Cardiac septum (tissue), 1 donor: Measurements from ENCODE around the gene PIP5K1C. TPM values are rescaled to one million over a fixed set of nuclear protein-coding genes. Genes with fewer than 3 reads are reported as not detected.
A peak's percentile ranks its signal among the peaks of the same experiment; 100 is the strongest.
"Not testable (repeated sequence)": the region's sequence is repeated elsewhere in the genome, so short reads cannot be mapped to it uniquely, and the experiment has no call there.

Experiments
- DNase-seq: peaks from one replicate; pipeline ENCODE4 v3.0.0-alpha.2; 2020; ENCODE audit warnings: low spot score
- intact Hi-C: fragments of 100-400 bp; cut with DNase I; formaldehyde crosslinking; loops from one replicate; pipeline ENCODE4 v1.14.0; 2022
- total RNA-seq: library from RNA; stranded (reverse); fragmentation: NEBNext Ultra II Directional; extraction: Animal tissue kit (Norgen Biotek cat#: 25700); gene quantifications from one replicate; pipeline ENCODE4 v1.2.1, GENCODE V29; 2021
- donor health status: DM: no; HTN: no; CAD: no.

PIP5K1C gene
- total RNA-seq, 1 donor from 2014 or later = 38.2 TPM

GRCh38 chr19:3667037-3667638 lies 33.1 kb downstream of the PIP5K1C start:
- intact Hi-C loops = loop anchor here (2.0 to 5.0 kb wide), 2 partner anchors 34 to 540 kb away; partner anchors contain the start of gene PIP5K1C

GRCh38 chr19:3666545-3666856 lies 33.8 kb downstream of the PIP5K1C start:
- intact Hi-C loops = loop anchor here (2.0 to 5.0 kb wide), 2 partner anchors 34 to 541 kb away; partner anchors contain the start of gene PIP5K1C
- not testable (repeated sequence) for DNase-seq

More at GRCh38 chr19:3667037-3667638, 33.1 kb downstream of the PIP5K1C start:
- no peak for DNase-seq

- intact Hi-C loops = loop anchor here (2.0 to 5.0 kb wide), 2 partner anchors 35 to 541 kb away; partner anchors contain the start of gene PIP5K1C
- DNase-seq = peak; percentile 90
Observed at GRCh38 chr19:3665681-3666544, 34.4 kb downstream of the PIP5K1C start.

GRCh38 chr19:3664879-3665642 lies 35.2 kb downstream of the PIP5K1C start:
- no peak for DNase-seq
- intact Hi-C loops = loop anchor here (5.0 kb wide), 1 partner anchor 542 kb away; no protein-coding TSS in a partner anchor

- intact Hi-C loops = no loop called here
- no peak for DNase-seq
Observed at GRCh38 chr19:3663838-3664237, 36.4 kb downstream of the PIP5K1C start.

- DNase-seq = no peak
- intact Hi-C loops = no loop called here
Observed at GRCh38 chr19:3661284-3662238, 38.7 kb downstream of the PIP5K1C start.

- intact Hi-C loops = no loop called here
- no peak for DNase-seq
Observed at GRCh38 chr19:3660493-3661219, 39.6 kb downstream of the PIP5K1C start.

GRCh38 chr19:3659746-3660112 lies 40.5 kb downstream of the PIP5K1C start:
- DNase-seq = no peak
- intact Hi-C loops = no loop called here

- DNase-seq = no peak
- intact Hi-C loops = no loop called here
Observed at GRCh38 chr19:3658870-3659745, 41.2 kb downstream of the PIP5K1C start.

- no peak for DNase-seq
- intact Hi-C loops = no loop called here
Observed at GRCh38 chr19:3658004-3658869, 42.0 kb downstream of the PIP5K1C start.

GRCh38 chr19:3657395-3657769 lies 42.9 kb downstream of the PIP5K1C start:
- no peak for DNase-seq
- intact Hi-C loops = no loop called here

- DNase-seq = no peak
- intact Hi-C loops = no loop called here
Observed at GRCh38 chr19:3656747-3657394, 43.4 kb downstream of the PIP5K1C start.

GRCh38 chr19:3656073-3656746 lies 44.1 kb downstream of the PIP5K1C start:
- intact Hi-C loops = no loop called here
- no peak for DNase-seq

- no peak for DNase-seq
- intact Hi-C loops = no loop called here
Observed at GRCh38 chr19:3655402-3656072, 44.7 kb downstream of the PIP5K1C start.

- intact Hi-C loops = no loop called here
- no peak for DNase-seq
Observed at GRCh38 chr19:3653865-3654513, 46.3 kb downstream of the PIP5K1C start.
